HCT116 (cell line): ENCODE data around the gene MATK. TPM values are rescaled to one million over a fixed set of nuclear protein-coding genes. Genes with fewer than 3 reads are reported as not detected.

Experiments
- ATAC-seq: fragments of 200-7000 bp; cut with Tn5 transposase; 2 replicates; pipeline ENCODE4 v1.9.1; 2020; ENCODE audit warnings: mild to moderate bottlenecking, moderate library complexity
- BruUV-seq: library from RNA; stranded (reverse); fragments of 400-500 nt; replicated peaks from 2 replicates; lab custom pipeline; 2021; lab: Mats Ljungman, UMichigan
- CTCF ChIA-PET: fragments of 300-600 bp; sonication (Branson Sonifier 250); formaldehyde crosslinking; loops from one replicate; lab custom pipeline; 2021; ENCODE audit warnings: antibody characterized with exemption; lab: Charles Lee
- POLR2A ChIA-PET: fragments of 300-600, 350-600 bp; sonication (Branson Sonifier 250); formaldehyde crosslinking; loops from one replicate; lab custom pipeline; 2021; ENCODE audit warnings: antibody characterized with exemption; lab: Charles Lee
- RAD21 ChIA-PET, 2 experiments: fragments of 300-600 bp; sonication (Branson Sonifier 250); formaldehyde crosslinking; loops; one replicate each; lab custom pipeline; 2023; ENCODE audit warnings: low total read pairs in 2 of 2; ENCODE audit not compliant: uncharacterized antibody in 2 of 2, unreplicated experiment in 2 of 2, low non-redundant PET in 1 of 2; lab: Charles Lee
- DNase-seq: peaks from one replicate; pipeline ENCODE4 v3.0.0-alpha.2; 2010; ENCODE audit warnings: low read depth, low spot score
- H2AFZ ChIP-seq: fragments of 200-600 bp; shearing (Covaris generic), sonication (generic); 2 replicates; pipeline ENCODE4 v1.6.1; 2017; ENCODE audit warnings: low read depth, mixed run types, mixed read lengths, antibody characterized with exemption, low read length; ENCODE audit not compliant: poor library complexity, severe bottlenecking
- H3K27ac ChIP-seq: 2 replicates; pipeline ENCODE4 v1.5.1; 2012; ENCODE audit warnings: low read depth, low read length
- H3K27me3 ChIP-seq: fragments of 200-600 bp; sonication (generic); 2 replicates; pipeline ENCODE4 v1.6.1; 2016; ENCODE audit warnings: mixed run types, low read length, mixed read lengths; ENCODE audit not compliant: insufficient read depth
- H3K36me3 ChIP-seq, 2 experiments: fragments of 200-500 bp in 1 of 2; fragments of 200-600 bp in 1 of 2; sonication (Bioruptor generic) in 1 of 2; sonication (generic) in 1 of 2; 2 replicates each; pipeline versions ENCODE4 v1.5.1 to v1.6.1; 2014 to 2016; ENCODE audit warnings: low read length in 2 of 2, inconsistent platforms in 1 of 2, mixed read lengths in 1 of 2, mixed run types in 1 of 2; ENCODE audit not compliant: insufficient read depth in 2 of 2, control insufficient read depth in 1 of 2
- H3K4me1 ChIP-seq, 2 experiments: fragments of 200-600 bp in 1 of 2; sonication (generic) in 1 of 2; 2 replicates each; pipeline versions ENCODE4 v1.5.1 to v1.6.1; 2012 to 2017; ENCODE audit warnings: low read length in 2 of 2, inconsistent platforms in 1 of 2, mild to moderate bottlenecking in 1 of 2, mixed read lengths in 1 of 2, mixed run types in 1 of 2, moderate library complexity in 1 of 2; ENCODE audit not compliant: insufficient read depth in 2 of 2, control insufficient read depth in 1 of 2
- H3K4me2 ChIP-seq: fragments of 200-600 bp; sonication (generic); 2 replicates; pipeline ENCODE4 v1.6.1; 2017; ENCODE audit warnings: mixed run types, low read length, mixed read lengths
- H3K4me3 ChIP-seq, 2 experiments: fragments of 200-600 bp in 1 of 2; sonication (generic) in 1 of 2; replicated peaks in 1 of 2; 2 replicates each; pipeline ENCODE4 v1.5.1; 2011 to 2016; ENCODE audit warnings: low read length in 2 of 2, control low read depth in 1 of 2, low read depth in 1 of 2, mild to moderate bottlenecking in 1 of 2, mixed read lengths in 1 of 2, mixed run types in 1 of 2
- H3K79me2 ChIP-seq: fragments of 200-600 bp; sonication (generic); 2 replicates; pipeline ENCODE4 v1.6.1; 2017; ENCODE audit warnings: mild to moderate bottlenecking, mixed run types, low read length, moderate library complexity, mixed read lengths; ENCODE audit not compliant: insufficient read depth
- H3K9ac ChIP-seq: fragments of 200-600 bp; sonication (generic); 2 replicates; pipeline ENCODE4 v1.6.1; 2016; ENCODE audit warnings: low read length, mixed read lengths
- H3K9me2 ChIP-seq: fragments of 200-600 bp; sonication (generic), shearing (Covaris generic); 2 replicates; pipeline ENCODE4 v1.6.1; 2017; ENCODE audit warnings: mixed run types, mild to moderate bottlenecking, moderate library complexity; ENCODE audit not compliant: insufficient read depth
- H3K9me3 ChIP-seq, 2 experiments: fragments of 200-500 bp in 1 of 2; fragments of 200-600 bp in 1 of 2; sonication (Bioruptor generic) in 1 of 2; sonication (generic) in 1 of 2; 2 replicates each; pipeline ENCODE4 v1.6.1; 2014 to 2017; ENCODE audit warnings: low read length in 2 of 2, mixed read lengths in 2 of 2, inconsistent platforms in 1 of 2, low read depth in 1 of 2, mild to moderate bottlenecking in 1 of 2, mixed run types in 1 of 2, moderate library complexity in 1 of 2; ENCODE audit not compliant: control insufficient read depth in 1 of 2, insufficient read depth in 1 of 2
- H4K20me1 ChIP-seq: fragments of 200-600 bp; sonication (generic), shearing (Covaris generic); 2 replicates; pipeline ENCODE4 v1.6.1; 2017; ENCODE audit warnings: mixed run types, mild to moderate bottlenecking, moderate library complexity; ENCODE audit not compliant: insufficient read depth
- EGR1 ChIP-seq: IDR thresholded peaks from 2 replicates; pipeline ENCODE4 v1.6.1; 2012; ENCODE audit warnings: low read depth
- FOSL1 ChIP-seq: IDR thresholded peaks from 2 replicates; pipeline ENCODE4 v1.6.1; 2012; ENCODE audit warnings: low read depth
- JUND ChIP-seq: IDR thresholded peaks from 2 replicates; pipeline ENCODE4 v1.6.1; 2012
- POLR2AphosphoS5 ChIP-seq: IDR thresholded peaks from 2 replicates; pipeline ENCODE4 v1.6.1; 2011; ENCODE audit warnings: mild to moderate bottlenecking, low read depth, low read length, moderate library complexity
- RAD21 ChIP-seq: IDR thresholded peaks from 2 replicates; pipeline ENCODE4 v1.6.1; 2012; ENCODE audit warnings: low read depth, mild to moderate bottlenecking
- SRF ChIP-seq: IDR thresholded peaks from 2 replicates; pipeline ENCODE4 v1.6.1; 2012; ENCODE audit warnings: low read depth
- ZFX ChIP-seq: fragments of 450-650 bp; IDR thresholded peaks from 2 replicates; pipeline ENCODE4 v1.6.1; 2017
- ZNF274 ChIP-seq: fragments of 200-500 bp; sonication (Bioruptor generic); IDR thresholded peaks from 2 replicates; pipeline ENCODE4 v1.6.1; 2014; ENCODE audit warnings: mild to moderate bottlenecking, low read depth, low read length, inconsistent platforms
- intact Hi-C: fragments of 100-400 bp; cut with micrococcal nuclease; formaldehyde crosslinking; loops from 2 replicates; pipeline ENCODE4 v1.10.0; 2022
- total RNA-seq: library from RNA; stranded (reverse); gene quantifications from one replicate; pipeline ENCODE4 v1.2.1, GENCODE V29; 2021; ENCODE audit not compliant: unreplicated experiment
- TF ChIP-seq, protein P1 (sequence below): IDR thresholded peaks from 2 replicates; pipeline ENCODE4 v1.6.1; 2011; ENCODE audit warnings: mild to moderate bottlenecking, low read length, moderate library complexity; ENCODE audit not compliant: insufficient replicate concordance; ENCODE audit errors: extremely low read depth
- TF ChIP-seq, protein P2 (sequence below), 3 experiments: fragments of 200-600 bp in 1 of 3; sonication (generic) in 1 of 3; IDR thresholded peaks in 2 of 3; conservative IDR thresholded peaks in 1 of 3; 2 replicates each; pipeline ENCODE4 v1.5.1; 2012 to 2017; ENCODE audit warnings: low read depth in 2 of 3, low read length in 2 of 3, antibody characterized with exemption in 1 of 3, borderline replicate concordance in 1 of 3, control low read depth in 1 of 3, mild to moderate bottlenecking in 1 of 3, mixed read lengths in 1 of 3, mixed run types in 1 of 3, moderate library complexity in 1 of 3; ENCODE audit not compliant: insufficient read depth in 1 of 3

The MATK gene
- total RNA-seq, 1 experiment from 2014 or later, result not detected

GRCh38 chr19:3753631-3754410 lies 32.4 kb downstream of the MATK start:
- TF ChIP-seq ZNF274, result no peak
- TF ChIP-seq POLR2AphosphoS5, result no peak
- TF ChIP-seq EGR1, result no peak
- TF ChIP-seq, protein P1, sequence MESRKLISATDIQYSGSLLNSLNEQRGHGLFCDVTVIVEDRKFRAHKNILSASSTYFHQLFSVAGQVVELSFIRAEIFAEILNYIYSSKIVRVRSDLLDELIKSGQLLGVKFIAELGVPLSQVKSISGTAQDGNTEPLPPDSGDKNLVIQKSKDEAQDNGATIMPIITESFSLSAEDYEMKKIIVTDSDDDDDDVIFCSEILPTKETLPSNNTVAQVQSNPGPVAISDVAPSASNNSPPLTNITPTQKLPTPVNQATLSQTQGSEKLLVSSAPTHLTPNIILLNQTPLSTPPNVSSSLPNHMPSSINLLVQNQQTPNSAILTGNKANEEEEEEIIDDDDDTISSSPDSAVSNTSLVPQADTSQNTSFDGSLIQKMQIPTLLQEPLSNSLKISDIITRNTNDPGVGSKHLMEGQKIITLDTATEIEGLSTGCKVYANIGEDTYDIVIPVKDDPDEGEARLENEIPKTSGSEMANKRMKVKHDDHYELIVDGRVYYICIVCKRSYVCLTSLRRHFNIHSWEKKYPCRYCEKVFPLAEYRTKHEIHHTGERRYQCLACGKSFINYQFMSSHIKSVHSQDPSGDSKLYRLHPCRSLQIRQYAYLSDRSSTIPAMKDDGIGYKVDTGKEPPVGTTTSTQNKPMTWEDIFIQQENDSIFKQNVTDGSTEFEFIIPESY, result no peak
- no peak for TF ChIP-seq JUND
- no peak for TF ChIP-seq RAD21
- TF ChIP-seq, protein P2, sequence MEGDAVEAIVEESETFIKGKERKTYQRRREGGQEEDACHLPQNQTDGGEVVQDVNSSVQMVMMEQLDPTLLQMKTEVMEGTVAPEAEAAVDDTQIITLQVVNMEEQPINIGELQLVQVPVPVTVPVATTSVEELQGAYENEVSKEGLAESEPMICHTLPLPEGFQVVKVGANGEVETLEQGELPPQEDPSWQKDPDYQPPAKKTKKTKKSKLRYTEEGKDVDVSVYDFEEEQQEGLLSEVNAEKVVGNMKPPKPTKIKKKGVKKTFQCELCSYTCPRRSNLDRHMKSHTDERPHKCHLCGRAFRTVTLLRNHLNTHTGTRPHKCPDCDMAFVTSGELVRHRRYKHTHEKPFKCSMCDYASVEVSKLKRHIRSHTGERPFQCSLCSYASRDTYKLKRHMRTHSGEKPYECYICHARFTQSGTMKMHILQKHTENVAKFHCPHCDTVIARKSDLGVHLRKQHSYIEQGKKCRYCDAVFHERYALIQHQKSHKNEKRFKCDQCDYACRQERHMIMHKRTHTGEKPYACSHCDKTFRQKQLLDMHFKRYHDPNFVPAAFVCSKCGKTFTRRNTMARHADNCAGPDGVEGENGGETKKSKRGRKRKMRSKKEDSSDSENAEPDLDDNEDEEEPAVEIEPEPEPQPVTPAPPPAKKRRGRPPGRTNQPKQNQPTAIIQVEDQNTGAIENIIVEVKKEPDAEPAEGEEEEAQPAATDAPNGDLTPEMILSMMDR (IDR thresholded peaks at IDR 0.05 in 2 of 3, conservative IDR thresholded peaks at IDR 0.05 in 1 of 3; ENCODE audit: borderline replicate concordance in 1 of 3, insufficient read depth in 1 of 3, low read depth in 2 of 3, low read length in 2 of 3), result no peak
- TF ChIP-seq SRF, result no peak
- TF ChIP-seq ZFX, result no peak
- TF ChIP-seq FOSL1, result no peak
- ChIA-PET RAD21 (no interaction called here), CTCF (no interaction called here), POLR2A (interaction anchor here (1.0 kb wide), 1 partner anchor 8 kb away, joined by 4 read pairs; no protein-coding TSS in a partner anchor)
- H3K27me3 ChIP-seq, result no peaks in the 10 kb centered on the region
- peaks cover 0 to 3% of the 10 kb centered on the region in 2 experiments; a peak in 2 of 4 replicates for H3K36me3 ChIP-seq
- H3K9me2 ChIP-seq, result no peaks in the 10 kb centered on the region
- no peak overlapping the region for H3K4me2 ChIP-seq
- no peak overlapping the region for H3K27ac ChIP-seq
- H3K9me3 ChIP-seq, result no peaks in the 10 kb centered on the region
- peaks cover 1% of the 10 kb centered on the region; the same call in 1 of the 2 replicates for H3K79me2 ChIP-seq
- no peaks in the 10 kb centered on the region for H4K20me1 ChIP-seq
- no peak for ATAC-seq
- H3K9ac ChIP-seq, result no peak overlapping the region
- H3K4me1 ChIP-seq, result no peaks in the 10 kb centered on the region
- intact Hi-C loops, result no loop called here
- BruUV-seq, result no TSS peak
- no peak for DNase-seq
- H2AFZ ChIP-seq, result no peak overlapping the region
- no peak overlapping the region for H3K4me3 ChIP-seq
